Chondrocyte (in vitro differentiated cells): ENCODE measurements around the gene NAA50. TPM values are rescaled to one million over a fixed set of nuclear protein-coding genes. Genes with fewer than 3 reads are reported as not detected.

Source experiments
- DNase-seq: peaks from one replicate; pipeline ENCODE4 v3.0.0; 2021; ENCODE audit warnings: mixed read lengths, low spot score
- H3K27ac Mint-ChIP-seq: one replicate; pipeline ENCODE4 v1.8.0; 2021; ENCODE audit warnings: mild to moderate bottlenecking, moderate library complexity, mixed read lengths; ENCODE audit not compliant: unreplicated experiment
- H3K27me3 Mint-ChIP-seq: 2 replicates; pipeline ENCODE4 v1.8.0; 2021; ENCODE audit warnings: low read depth, mixed read lengths
- H3K36me3 Mint-ChIP-seq: 2 replicates; pipeline ENCODE4 v1.8.0; 2021; ENCODE audit warnings: low read depth, mixed read lengths
- H3K4me1 Mint-ChIP-seq: 2 replicates; pipeline ENCODE4 v1.8.0; 2021; ENCODE audit warnings: low read depth, mild to moderate bottlenecking, mixed read lengths
- H3K4me3 Mint-ChIP-seq: one replicate; pipeline ENCODE4 v1.8.0; 2021; ENCODE audit warnings: mild to moderate bottlenecking, moderate library complexity, mixed read lengths; ENCODE audit not compliant: unreplicated experiment
- H3K9me3 Mint-ChIP-seq: 2 replicates; pipeline ENCODE4 v1.8.0; 2021; ENCODE audit warnings: low read depth, mixed read lengths
- total RNA-seq: library from RNA; stranded (reverse); gene quantifications from 3 replicates; pipeline ENCODE4 v1.2.1, GENCODE V29; 2021
- TF ChIP-seq, protein P1 (sequence below): fragments of 200-600 bp; sonication (generic); IDR thresholded peaks from 2 replicates; pipeline ENCODE4 v1.5.0; 2021; ENCODE audit warnings: antibody characterized with exemption, mild to moderate bottlenecking, moderate library complexity

Gene NAA50
- total RNA-seq, 1 donor from 2014 or later = 71.8 TPM

DNA sequence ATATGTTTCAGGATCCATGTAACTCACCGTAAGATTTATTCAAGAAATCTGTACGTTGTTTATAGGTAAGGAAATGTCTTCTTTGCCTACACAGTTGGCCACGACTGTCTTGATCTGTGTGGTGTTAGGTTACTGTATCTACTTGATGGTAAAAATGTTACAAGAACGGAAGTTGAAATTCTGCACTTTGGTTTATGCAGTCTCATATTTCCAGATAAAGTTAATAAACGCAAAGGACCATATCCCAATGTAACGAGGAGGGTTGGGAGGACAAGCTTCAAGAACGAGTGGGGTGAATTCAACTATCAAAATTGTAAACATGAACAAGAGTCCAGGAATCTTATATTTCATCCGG is 50.6 kb downstream of the NAA50 start:
- peak overlapping the region; percentile 97 for H3K27ac Mint-ChIP-seq
- TF ChIP-seq, protein P1, sequence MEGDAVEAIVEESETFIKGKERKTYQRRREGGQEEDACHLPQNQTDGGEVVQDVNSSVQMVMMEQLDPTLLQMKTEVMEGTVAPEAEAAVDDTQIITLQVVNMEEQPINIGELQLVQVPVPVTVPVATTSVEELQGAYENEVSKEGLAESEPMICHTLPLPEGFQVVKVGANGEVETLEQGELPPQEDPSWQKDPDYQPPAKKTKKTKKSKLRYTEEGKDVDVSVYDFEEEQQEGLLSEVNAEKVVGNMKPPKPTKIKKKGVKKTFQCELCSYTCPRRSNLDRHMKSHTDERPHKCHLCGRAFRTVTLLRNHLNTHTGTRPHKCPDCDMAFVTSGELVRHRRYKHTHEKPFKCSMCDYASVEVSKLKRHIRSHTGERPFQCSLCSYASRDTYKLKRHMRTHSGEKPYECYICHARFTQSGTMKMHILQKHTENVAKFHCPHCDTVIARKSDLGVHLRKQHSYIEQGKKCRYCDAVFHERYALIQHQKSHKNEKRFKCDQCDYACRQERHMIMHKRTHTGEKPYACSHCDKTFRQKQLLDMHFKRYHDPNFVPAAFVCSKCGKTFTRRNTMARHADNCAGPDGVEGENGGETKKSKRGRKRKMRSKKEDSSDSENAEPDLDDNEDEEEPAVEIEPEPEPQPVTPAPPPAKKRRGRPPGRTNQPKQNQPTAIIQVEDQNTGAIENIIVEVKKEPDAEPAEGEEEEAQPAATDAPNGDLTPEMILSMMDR = no peak
- peak overlapping the region; percentile 88 for H3K4me3 Mint-ChIP-seq
- H3K4me1 Mint-ChIP-seq = peaks cover 25% of the 10 kb centered on the region
- H3K27me3 Mint-ChIP-seq = no peaks in the 10 kb centered on the region
- H3K9me3 Mint-ChIP-seq = no peaks in the 10 kb centered on the region
- no peak for DNase-seq
- H3K36me3 Mint-ChIP-seq = peaks cover 1% of the 10 kb centered on the region

DNA sequence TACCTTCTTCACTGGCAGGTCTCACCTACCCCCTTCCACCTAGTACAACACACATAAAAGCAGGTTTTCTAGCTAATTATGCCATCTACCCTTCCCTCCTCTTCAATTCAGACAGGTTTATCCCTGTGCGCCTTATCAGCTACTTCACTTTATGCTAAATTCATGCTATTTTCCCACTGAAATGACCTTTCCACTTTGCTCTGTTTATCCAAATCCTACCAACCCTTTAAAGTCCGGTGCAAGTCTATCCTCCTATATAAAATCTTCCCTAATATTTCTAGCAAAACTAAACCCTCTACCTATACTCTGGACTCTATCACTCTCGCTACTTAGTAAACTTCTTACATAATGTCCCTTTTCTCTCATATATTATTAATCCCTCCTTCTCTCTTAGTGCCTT is 55.6 kb downstream of the NAA50 start:
- no peaks in the 10 kb centered on the region for H3K36me3 Mint-ChIP-seq
- H3K4me1 Mint-ChIP-seq = peaks cover 34% of the 10 kb centered on the region
- H3K27ac Mint-ChIP-seq = no peak overlapping the region
- no peak overlapping the region for H3K4me3 Mint-ChIP-seq
- no peaks in the 10 kb centered on the region for H3K27me3 Mint-ChIP-seq
- TF ChIP-seq, protein P1 = no peak
- no peak for DNase-seq
- H3K9me3 Mint-ChIP-seq = no peaks in the 10 kb centered on the region

DNA sequence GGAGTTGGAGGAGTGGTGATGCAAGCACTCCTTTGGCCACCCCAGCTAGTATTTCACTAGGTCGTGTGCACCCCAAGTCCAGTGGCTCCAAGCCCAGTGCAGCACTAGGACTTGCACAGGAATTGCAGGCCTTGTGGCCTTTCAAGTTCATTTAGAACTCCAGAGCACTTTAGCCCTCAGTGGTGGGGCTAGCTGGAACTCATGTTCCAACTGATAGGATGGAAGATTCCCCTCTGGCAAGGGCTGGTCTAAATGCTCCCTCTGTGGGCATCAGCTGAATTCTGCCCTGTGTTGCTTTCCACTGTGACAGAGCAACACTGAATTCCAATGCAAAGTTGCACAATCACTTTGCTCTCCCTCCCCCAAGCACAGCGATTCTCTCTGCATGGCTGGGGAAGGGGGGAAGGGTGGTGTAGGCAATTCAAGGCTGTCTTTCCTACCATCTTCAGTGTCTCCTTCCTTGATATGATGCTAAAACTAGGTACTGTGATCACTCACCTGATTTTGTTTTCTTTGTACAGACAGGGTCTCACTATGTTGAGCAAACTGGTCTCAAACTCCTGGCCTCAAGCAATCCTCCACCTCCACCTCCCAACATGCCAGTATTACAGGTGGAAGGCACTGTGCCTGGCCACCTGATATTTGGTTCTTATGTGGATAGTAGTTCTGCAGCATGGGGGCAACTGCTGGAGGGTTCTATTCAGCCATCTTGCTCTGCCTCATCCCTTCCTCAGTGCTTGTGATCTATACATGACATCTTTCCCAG is 59.9 kb downstream of the NAA50 start:
- no peak for DNase-seq

DNA sequence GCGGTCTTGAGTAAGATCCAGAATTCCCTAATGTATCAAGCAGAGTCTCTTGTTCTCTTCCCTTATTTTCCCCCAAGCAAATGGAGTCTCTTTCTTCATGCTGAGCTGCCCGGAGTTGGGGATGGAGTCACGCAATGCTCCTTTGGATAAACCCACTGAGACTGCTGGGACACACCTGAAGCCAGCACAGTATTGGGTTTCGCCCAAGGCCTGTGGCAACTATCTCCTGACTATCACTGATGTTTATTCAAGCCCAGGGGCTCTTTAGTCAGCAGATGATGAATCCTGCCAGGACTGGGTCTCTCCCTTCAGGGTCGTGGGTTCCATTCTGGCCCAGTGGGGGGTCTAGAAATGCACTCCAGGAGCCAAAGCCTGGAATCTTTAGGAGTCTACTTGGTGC is 60.9 kb downstream of the NAA50 start:
- peaks cover 15% of the 10 kb centered on the region for H3K4me1 Mint-ChIP-seq
- TF ChIP-seq, protein P1 = no peak
- no peak for DNase-seq
- no peak overlapping the region for H3K27ac Mint-ChIP-seq
- peaks cover 18% of the 10 kb centered on the region for H3K9me3 Mint-ChIP-seq
- H3K27me3 Mint-ChIP-seq = no peaks in the 10 kb centered on the region
- peaks cover 6% of the 10 kb centered on the region for H3K36me3 Mint-ChIP-seq
- no peak overlapping the region for H3K4me3 Mint-ChIP-seq

More for the DNA sequence above, 59.9 kb downstream of the NAA50 start:
- H3K27me3 Mint-ChIP-seq = no peaks in the 10 kb centered on the region
- H3K27ac Mint-ChIP-seq = no peak overlapping the region
- no peak overlapping the region for H3K4me3 Mint-ChIP-seq
- peaks cover 15% of the 10 kb centered on the region for H3K4me1 Mint-ChIP-seq
- TF ChIP-seq, protein P1 = no peak
- H3K9me3 Mint-ChIP-seq = peaks cover 18% of the 10 kb centered on the region
- H3K36me3 Mint-ChIP-seq = peaks cover 6% of the 10 kb centered on the region

DNA sequence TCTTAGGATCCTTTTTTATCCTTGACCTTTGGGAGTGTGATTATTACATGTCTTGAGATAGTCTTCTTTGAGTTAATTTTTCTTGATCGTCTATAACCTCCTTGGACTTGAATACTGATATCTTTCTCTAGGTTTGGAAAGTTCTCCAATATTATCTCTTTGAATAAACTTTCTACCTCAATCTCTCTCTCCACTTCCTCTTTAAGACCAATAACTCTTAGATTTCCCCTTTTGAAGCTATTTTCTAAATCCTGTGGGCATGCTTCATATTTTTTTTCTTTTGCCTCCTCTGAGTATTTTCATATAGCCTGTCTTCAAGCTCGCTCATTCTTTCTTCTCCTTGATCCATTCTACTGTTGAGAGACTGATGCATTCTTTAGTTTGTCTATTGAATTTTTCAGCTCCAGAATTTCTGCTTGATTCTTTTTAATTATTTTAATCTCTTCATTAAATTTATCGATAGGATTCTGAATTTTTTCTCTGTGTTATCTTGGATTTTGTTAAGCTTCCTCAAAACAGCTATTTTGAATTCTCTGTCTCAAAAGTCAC is 61.7 kb downstream of the NAA50 start:
- Mint-ChIP-seq H3K27ac (no peak overlapping the region), H3K4me3 (no peak overlapping the region), H3K9me3 (peaks cover 18% of the 10 kb centered on the region), H3K36me3 (peaks cover 6% of the 10 kb centered on the region), H3K27me3 (no peaks in the 10 kb centered on the region), H3K4me1 (peaks cover 15% of the 10 kb centered on the region)
- TF ChIP-seq, protein P1 = no peak
- DNase-seq = no peak
